Measurements from ENCODE around the gene LAMA2. TPM values are rescaled to one million over a fixed set of nuclear protein-coding genes. Genes with fewer than 3 reads are reported as not detected.

The LAMA2 gene
- total and polyA plus RNA-seq, 2 of the 13 experiments (the other 11 are each of a cell fraction or from before 2014, with no cell fraction given): 0.11 to 0.28 TPM

- no peak overlapping the region for H3K4me2 ChIP-seq (ENCODE audit: low read depth, low read length)
- H3K9ac ChIP-seq (ENCODE audit: insufficient read depth, low read depth, low read length): no peak overlapping the region
- no peak overlapping the region for H3K27ac ChIP-seq (ENCODE audit: extremely low read length, insufficient read depth, low read length)
- POLR2A ChIA-PET: no interaction called here
- FAIRE-seq: no peak
- in situ Hi-C loops (cut with HindIII; ENCODE audit: extremely low pct_ligation_motif_present, low pct_unique_long_range_greater_than_20kb): loop anchor here (25.0 kb wide), 1 partner anchor 460 kb away; no protein-coding TSS in a partner anchor
- CTCF ChIA-PET (ENCODE audit: low intra/inter-chr PET ratio, low total read pairs): no interaction called here
- BruUV-seq (replicated peaks): no TSS peak
- no peak for DNase-seq (ENCODE audit: low spot score)
- H3K4me3 ChIP-seq (replicated peaks in 1 of 3; ENCODE audit: insufficient read depth in 1 of 3, low read depth in 2 of 3, low read length in 3 of 3): no peak overlapping the region
- intact Hi-C loops (cut with micrococcal nuclease; ENCODE audit: unreplicated experiment): no loop called here
- H4K20me1 ChIP-seq (ENCODE audit: insufficient read depth, low read length): no peaks in the 10 kb centered on the region
- H3K27me3 ChIP-seq (ENCODE audit: control insufficient read depth in 1 of 2, insufficient read depth in 2 of 2, low read length in 2 of 2): no peaks in the 10 kb centered on the region
- H3K9me3 ChIP-seq (ENCODE audit: low read length): no peaks in the 10 kb centered on the region
- no peaks in the 10 kb centered on the region for H3K36me3 ChIP-seq (replicated peaks in 1 of 2; ENCODE audit: control insufficient read depth in 1 of 2, insufficient read depth in 2 of 2, low read length in 2 of 2)
- 66% methylated on average over 4 of the region's 4 CpGs for WGBS (ENCODE audit: low lambda C conversion rate)
- no peaks in the 10 kb centered on the region for H3K79me2 ChIP-seq (ENCODE audit: insufficient read depth, low read length)
- ATAC-seq: no peak
- no peak overlapping the region for H2AFZ ChIP-seq (ENCODE audit: low read length)
- H3K4me1 ChIP-seq (ENCODE audit: insufficient read depth, low read length): peaks cover 6% of the 10 kb centered on the region
- TF ChIP-seq ADNP (CRISPR knock-in tag; IDR thresholded peaks at IDR 0.05) (no peak), MLX (CRISPR knock-in tag; IDR thresholded peaks at IDR 0.05) (no peak), FOXP1 (IDR thresholded peaks at IDR 0.05) (no peak), FOXP1 (CRISPR knock-in tag; IDR thresholded peaks at IDR 0.05) (no peak), ZNF275 (CRISPR knock-in tag; IDR thresholded peaks at IDR 0.05; ENCODE audit: borderline replicate concordance) (no peak), ZNF280D (CRISPR knock-in tag; IDR thresholded peaks at IDR 0.05) (no peak), ZNF790 (CRISPR knock-in tag; IDR thresholded peaks at IDR 0.05; ENCODE audit: borderline replicate concordance) (no peak), HNF1A (IDR thresholded peaks at IDR 0.05; ENCODE audit: low read depth) (no peak), HNF1A (CRISPR knock-in tag; IDR thresholded peaks at IDR 0.05; ENCODE audit: borderline replicate concordance) (no peak), SRSF4 (IDR thresholded peaks at IDR 0.05; ENCODE audit: low read depth, low read length, poor library complexity, severe bottlenecking) (no peak), PRPF4 (IDR thresholded peaks at IDR 0.05; ENCODE audit: low read depth, low read length, poor library complexity, severe bottlenecking) (no peak), ZNF564 (CRISPR knock-in tag; IDR thresholded peaks at IDR 0.05) (no peak), MAZ (IDR thresholded peaks at IDR 0.05; ENCODE audit: borderline replicate concordance, low read depth, low read length) (no peak), MAZ (CRISPR knock-in tag; IDR thresholded peaks at IDR 0.05; ENCODE audit: low read depth) (no peak), MAFF (IDR thresholded peaks at IDR 0.05; ENCODE audit: low read depth, low read length) (peak; percentile 72), GTF2F1 (IDR thresholded peaks at IDR 0.05; ENCODE audit: low read length) (no peak), ZNF468 (CRISPR knock-in tag; IDR thresholded peaks at IDR 0.05) (no peak)
Measured at GRCh38 chr6:129476810-129477209, 593.9 kb downstream of the LAMA2 start.

All from HepG2 (cell line).